DOHH2 (cell line): ENCODE measurements around the gene CEBPZOS.
"Not testable (repeated sequence)": the region's sequence is repeated elsewhere in the genome, so short reads cannot be mapped to it uniquely, and the experiment has no call there.

Experiments used
- H3F3A ChIP-seq: fragments of 200-600 bp; sonication (generic), shearing (Covaris generic); 2 replicates; pipeline ENCODE4 v1.6.0; 2016; ENCODE audit warnings: antibody characterized with exemption, mild to moderate bottlenecking; ENCODE audit not compliant: control insufficient read depth, insufficient read depth
- H3K27ac ChIP-seq: fragments of 200-600 bp; sonication (generic); 2 replicates; pipeline ENCODE4 v1.5.1; 2014; ENCODE audit warnings: low read depth, mild to moderate bottlenecking, low read length, moderate library complexity
- H3K27me3 ChIP-seq: fragments of 200-600 bp; sonication (generic); 2 replicates; pipeline ENCODE4 v1.6.1; 2014; ENCODE audit warnings: mild to moderate bottlenecking, low read length, mixed read lengths; ENCODE audit not compliant: control insufficient read depth
- H3K36me3 ChIP-seq: fragments of 200-600 bp; sonication (generic); 2 replicates; pipeline ENCODE4 v1.6.1; 2014; ENCODE audit warnings: mild to moderate bottlenecking, low read length, moderate library complexity, mixed read lengths; ENCODE audit not compliant: control insufficient read depth
- H3K4me1 ChIP-seq: fragments of 200-600 bp; sonication (generic); 2 replicates; pipeline ENCODE4 v1.6.1; 2014; ENCODE audit warnings: mild to moderate bottlenecking, low read length, mixed read lengths; ENCODE audit not compliant: control insufficient read depth
- H3K4me2 ChIP-seq: fragments of 200-600 bp; sonication (generic); 2 replicates; pipeline ENCODE4 v1.6.0; 2014; ENCODE audit warnings: mild to moderate bottlenecking, low read length, moderate library complexity
- H3K4me3 ChIP-seq: fragments of 200-600 bp; sonication (generic); 2 replicates; pipeline ENCODE4 v1.5.1; 2014; ENCODE audit warnings: mild to moderate bottlenecking, low read length, mixed read lengths
- H3K79me2 ChIP-seq: fragments of 200-600 bp; sonication (generic); 2 replicates; pipeline ENCODE4 v1.6.1; 2014; ENCODE audit warnings: mild to moderate bottlenecking, low read length, mixed read lengths; ENCODE audit not compliant: control insufficient read depth
- H3K9me2 ChIP-seq: fragments of 200-600 bp; sonication (generic); replicated peaks from 2 replicates; pipeline ENCODE4 v1.6.1; 2014; ENCODE audit warnings: mild to moderate bottlenecking, low read length, mixed read lengths; ENCODE audit not compliant: control insufficient read depth
- H3K9me3 ChIP-seq: fragments of 200-600 bp; sonication (generic); 2 replicates; pipeline ENCODE4 v1.6.1; 2014; ENCODE audit warnings: antibody characterized with exemption, low read length, mixed read lengths; ENCODE audit not compliant: control insufficient read depth, insufficient read depth
- H4K20me1 ChIP-seq: fragments of 200-600 bp; sonication (generic); 2 replicates; pipeline ENCODE4 v1.6.0; 2014; ENCODE audit warnings: low read depth, mild to moderate bottlenecking, antibody characterized with exemption, low read length, moderate library complexity; ENCODE audit not compliant: control insufficient read depth, insufficient read depth
- EZH2phosphoT487 ChIP-seq: fragments of 200-600 bp; sonication (generic); IDR thresholded peaks from 2 replicates; pipeline ENCODE4 v1.6.1; 2017; ENCODE audit warnings: borderline replicate concordance, mild to moderate bottlenecking, antibody characterized with exemption, low read length, moderate library complexity, mixed read lengths
- TF ChIP-seq, protein P1 (sequence below): fragments of 200-600 bp; sonication (generic); IDR thresholded peaks from one replicate; pipeline ENCODE4 v1.5.1; 2014; ENCODE audit warnings: antibody characterized with exemption, mild to moderate bottlenecking, low read depth, low read length; ENCODE audit not compliant: poor library complexity, severe bottlenecking

Gene CEBPZOS

GRCh38 chr2:37201208-37201607 lies 4.9 kb downstream of the CEBPZOS start:
- Histone ChIP-seq H3K79me2 (peaks cover 88% of the 10 kb centered on the region), H3F3A (peaks cover 33% of the 10 kb centered on the region), H3K4me1 (peaks cover 42% of the 10 kb centered on the region), H3K27ac (no peak overlapping the region), H3K4me3 (no peak overlapping the region), H3K4me2 (no peak overlapping the region), H3K9me3 (no peaks in the 10 kb centered on the region; the same call in 1 of the 2 replicates), H3K27me3 (no peaks in the 10 kb centered on the region), H3K9me2 (no peaks in the 10 kb centered on the region), H4K20me1 (no peaks in the 10 kb centered on the region), H3K36me3 (peaks cover 81% of the 10 kb centered on the region)
- TF ChIP-seq EZH2phosphoT487, result no peak
- TF ChIP-seq, protein P1, sequence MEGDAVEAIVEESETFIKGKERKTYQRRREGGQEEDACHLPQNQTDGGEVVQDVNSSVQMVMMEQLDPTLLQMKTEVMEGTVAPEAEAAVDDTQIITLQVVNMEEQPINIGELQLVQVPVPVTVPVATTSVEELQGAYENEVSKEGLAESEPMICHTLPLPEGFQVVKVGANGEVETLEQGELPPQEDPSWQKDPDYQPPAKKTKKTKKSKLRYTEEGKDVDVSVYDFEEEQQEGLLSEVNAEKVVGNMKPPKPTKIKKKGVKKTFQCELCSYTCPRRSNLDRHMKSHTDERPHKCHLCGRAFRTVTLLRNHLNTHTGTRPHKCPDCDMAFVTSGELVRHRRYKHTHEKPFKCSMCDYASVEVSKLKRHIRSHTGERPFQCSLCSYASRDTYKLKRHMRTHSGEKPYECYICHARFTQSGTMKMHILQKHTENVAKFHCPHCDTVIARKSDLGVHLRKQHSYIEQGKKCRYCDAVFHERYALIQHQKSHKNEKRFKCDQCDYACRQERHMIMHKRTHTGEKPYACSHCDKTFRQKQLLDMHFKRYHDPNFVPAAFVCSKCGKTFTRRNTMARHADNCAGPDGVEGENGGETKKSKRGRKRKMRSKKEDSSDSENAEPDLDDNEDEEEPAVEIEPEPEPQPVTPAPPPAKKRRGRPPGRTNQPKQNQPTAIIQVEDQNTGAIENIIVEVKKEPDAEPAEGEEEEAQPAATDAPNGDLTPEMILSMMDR, result no peak

- peaks cover 33% of the 10 kb centered on the region for H3F3A ChIP-seq
- H3K27me3 ChIP-seq, result no peaks in the 10 kb centered on the region
- TF ChIP-seq, protein P1, result no peak
- TF ChIP-seq EZH2phosphoT487, result no peak
- peaks cover 42% of the 10 kb centered on the region for H3K4me1 ChIP-seq
- H4K20me1 ChIP-seq, result no peaks in the 10 kb centered on the region
- H3K9me2 ChIP-seq, result no peaks in the 10 kb centered on the region
- H3K4me3 ChIP-seq, result no peak overlapping the region
- H3K27ac ChIP-seq, result no peak overlapping the region
- H3K4me2 ChIP-seq, result no peak overlapping the region
- no peaks in the 10 kb centered on the region; the same call in 1 of the 2 replicates for H3K9me3 ChIP-seq
- H3K79me2 ChIP-seq, result peaks cover 89% of the 10 kb centered on the region
- H3K36me3 ChIP-seq, result peaks cover 83% of the 10 kb centered on the region
Observed at GRCh38 chr2:37201766-37202165, 5.5 kb downstream of the CEBPZOS start.

DNA sequence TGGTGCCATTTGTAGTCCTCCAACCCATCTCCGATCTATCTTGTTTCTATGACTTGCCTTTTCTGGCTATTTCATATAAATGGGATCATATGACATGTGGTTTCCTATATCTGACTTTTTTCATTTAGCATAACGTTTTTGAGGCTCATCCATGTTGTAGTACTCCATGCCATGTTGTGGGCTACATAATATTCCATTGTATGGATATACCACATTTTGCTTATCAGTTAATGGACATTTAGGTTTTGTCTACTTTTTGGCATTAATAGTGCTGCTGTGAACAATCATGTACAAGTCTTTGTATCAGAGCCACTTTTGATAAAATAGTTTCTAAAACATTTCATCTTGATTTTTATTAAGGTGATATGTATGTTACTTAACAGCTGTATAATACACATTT lies 7.4 kb downstream of the CEBPZOS start:
- no peaks in the 10 kb centered on the region for H3K9me2 ChIP-seq
- H3F3A ChIP-seq, result peaks cover 28% of the 10 kb centered on the region
- H3K4me1 ChIP-seq, result peaks cover 28% of the 10 kb centered on the region
- H3K4me3 ChIP-seq, result no peak overlapping the region
- TF ChIP-seq EZH2phosphoT487, result no peak
- TF ChIP-seq, protein P1, result no peak
- H3K4me2 ChIP-seq, result no peak overlapping the region
- peaks cover 89% of the 10 kb centered on the region for H3K79me2 ChIP-seq
- no peaks in the 10 kb centered on the region for H3K27me3 ChIP-seq
- H3K36me3 ChIP-seq, result peaks cover 96% of the 10 kb centered on the region
- no peaks in the 10 kb centered on the region; the same call in 1 of the 2 replicates for H3K9me3 ChIP-seq
- no peak overlapping the region for H3K27ac ChIP-seq
- H4K20me1 ChIP-seq, result no peaks in the 10 kb centered on the region

- not testable (repeated sequence) for H3K27ac ChIP-seq
- H3K36me3 ChIP-seq, result peaks cover 98% of the 10 kb centered on the region
Observed at GRCh38 chr2:37205071-37205661, 8.9 kb downstream of the CEBPZOS start.

More at GRCh38 chr2:37205071-37205661, 8.9 kb downstream of the CEBPZOS start:
- H3K4me1 ChIP-seq, result peaks cover 15% of the 10 kb centered on the region
- not testable (repeated sequence) for H4K20me1 ChIP-seq, H3K4me2 ChIP-seq, H3K9me2 ChIP-seq, H3K9me3 ChIP-seq, H3K27me3 ChIP-seq, H3K4me3 ChIP-seq
- H3F3A ChIP-seq, result peaks cover 30% of the 10 kb centered on the region
- H3K79me2 ChIP-seq, result peaks cover 89% of the 10 kb centered on the region
